Kidney (tissue), 14 donors: ENCODE measurements around the gene KRT33A. TPM values are rescaled to one million over a fixed set of nuclear protein-coding genes. Genes with fewer than 3 reads are reported as not detected.

ENCODE experiments used
- DNase-seq, 5 donors: peaks; one replicate each; pipeline ENCODE4 v3.0.0-alpha.2; 2013 to 2020
- FAIRE-seq: peaks from 2 replicates; lab custom pipeline; 2012; peaks lifted over from hg19 to GRCh38; lab: Jason Lieb, UNC
- H3K27ac ChIP-seq, 2 donors: one replicate each; pipeline ENCODE4 v1.7.0; 2013; ENCODE audit warnings: low read depth in 2 of 2, low read length in 2 of 2, inconsistent platforms in 1 of 2
- H3K27me3 ChIP-seq: one replicate; pipeline ENCODE4 v1.7.1; 2013; ENCODE audit warnings: low read length, inconsistent platforms; ENCODE audit not compliant: control insufficient read depth, insufficient read depth
- H3K36me3 ChIP-seq, 3 donors: one replicate each; pipeline versions ENCODE4 v1.7.0 to v1.7.1; 2013; ENCODE audit warnings: low read length in 3 of 3, control low read depth in 1 of 3, inconsistent platforms in 1 of 3; ENCODE audit not compliant: insufficient read depth in 3 of 3, control insufficient read depth in 2 of 3
- H3K4me1 ChIP-seq, 3 donors: one replicate each; pipeline versions ENCODE4 v1.7.0 to v1.7.1; 2013; ENCODE audit warnings: low read length in 3 of 3, inconsistent platforms in 1 of 3, low read depth in 1 of 3; ENCODE audit not compliant: control insufficient read depth in 2 of 3, insufficient read depth in 2 of 3
- H3K4me3 ChIP-seq, 3 donors: one replicate each; pipeline versions ENCODE4 v1.7.0 to v1.8.1; 2013; ENCODE audit warnings: low read length in 3 of 3, control low read depth in 1 of 3, inconsistent platforms in 1 of 3
- H3K9ac ChIP-seq, 3 donors: one replicate each; pipeline versions ENCODE4 v1.7.0 to v1.7.1; 2013; ENCODE audit warnings: low read length in 3 of 3, control low read depth in 1 of 3, inconsistent platforms in 1 of 3
- H3K9me3 ChIP-seq, 3 donors: one replicate each; pipeline versions ENCODE4 v1.7.0 to v1.7.1; 2013; ENCODE audit warnings: low read length in 3 of 3, control low read depth in 1 of 3, inconsistent platforms in 1 of 3; ENCODE audit not compliant: control insufficient read depth in 2 of 3, insufficient read depth in 1 of 3
- CTCF ChIP-seq: IDR thresholded peaks from 3 replicates; pipeline ENCODE4 v1.5.1; 2012; ENCODE audit warnings: mild to moderate bottlenecking, moderate library complexity, borderline replicate concordance; ENCODE audit not compliant: insufficient read depth; ENCODE audit errors: extremely low read depth
- intact Hi-C: fragments of 100-400 bp; cut with DNase I; formaldehyde crosslinking; loops from one replicate; pipeline ENCODE4 v1.11.1; 2022
- polyA plus RNA-seq: library from polyadenylated mRNA; stranded (reverse); fragments of 350-450 nt; fragmentation: Illumina TruSeq; extraction: RNeasy Lipid Tissue Mini Kit (QIAGEN cat#74804); gene quantifications from one replicate; pipeline ENCODE4 v1.2.3, GENCODE V29; 2014; ENCODE audit warnings: low read depth, low replicate concordance; ENCODE audit not compliant: insufficient read depth
- total RNA-seq: library from RNA; stranded (reverse); fragmentation: NEBNext Ultra II Directional; extraction: Animal tissue kit (Norgen Biotek cat#: 25700); gene quantifications from one replicate; pipeline ENCODE4 v1.2.1, GENCODE V29; 2021
- donor health status: control.
- donor health status: control.
- donor health status: control.
- donor health status: control.
- donor health status: control.
- donor health status: DM: yes; HTN: yes; CAD: no.
- donor health status: Normal renal cell carcinoma (clear cell type).

KRT33A gene
- total and polyA plus RNA-seq, 2 donors from 2014 or later = not detected

GRCh38 chr17:41392278-41392677 is 41.6 kb upstream of the KRT33A start:
- no peak for TF ChIP-seq CTCF
- DNase-seq (no peak), FAIRE-seq (no peak)
- Histone ChIP-seq H3K27me3 (no peaks in the 10 kb centered on the region), H3K9me3 (no peaks in the 10 kb centered on the region), H3K4me3 (no peak overlapping the region), H3K4me1 (peaks cover 0 to 3% (median 0%) of the 10 kb centered on the region in 3 donors), H3K27ac (no peak overlapping the region), H3K36me3 (no peaks in the 10 kb centered on the region), H3K9ac (no peak overlapping the region)
- intact Hi-C loops = no loop called here

- Histone ChIP-seq H3K36me3 (no peaks in the 10 kb centered on the region), H3K27me3 (no peaks in the 10 kb centered on the region), H3K27ac (no peak overlapping the region), H3K9me3 (no peaks in the 10 kb centered on the region), H3K4me3 (no peak overlapping the region), H3K9ac (no peak overlapping the region), H3K4me1 (peaks cover 0 to 3% (median 0%) of the 10 kb centered on the region in 3 donors)
- FAIRE-seq = no peak
- intact Hi-C loops = no loop called here
- TF ChIP-seq CTCF = no peak
- no peak for DNase-seq
Observed at GRCh38 chr17:41391535-41391934, 40.9 kb upstream of the KRT33A start.

- no peak overlapping the region for H3K9ac ChIP-seq
- no peaks in the 10 kb centered on the region for H3K27me3 ChIP-seq
- H3K4me3 ChIP-seq = no peak overlapping the region
- intact Hi-C loops = no loop called here
- H3K27ac ChIP-seq = no peak overlapping the region
- TF ChIP-seq CTCF = no peak
- peak in 3 of 5 donors; percentile 23 to 32 (median 31) for DNase-seq
- FAIRE-seq = no peak
- H3K36me3 ChIP-seq = no peaks in the 10 kb centered on the region
- H3K4me1 ChIP-seq = peaks cover 0 to 3% (median 0%) of the 10 kb centered on the region in 3 donors
- peaks cover 0 to 3% (median 0%) of the 10 kb centered on the region in 3 donors for H3K9me3 ChIP-seq
Observed at GRCh38 chr17:41390411-41390938, 39.8 kb upstream of the KRT33A start.

GRCh38 chr17:41387670-41388069 is 37.0 kb upstream of the KRT33A start:
- FAIRE-seq = no peak
- DNase-seq = no peak
- intact Hi-C loops = no loop called here
- H3K27ac ChIP-seq = no peak overlapping the region
- H3K9me3 ChIP-seq = peaks cover 0 to 3% (median 0%) of the 10 kb centered on the region in 3 donors
- H3K4me1 ChIP-seq = peaks cover 0 to under 1% (median 0%) of the 10 kb centered on the region in 3 donors
- H3K4me3 ChIP-seq = no peak overlapping the region
- H3K36me3 ChIP-seq = no peaks in the 10 kb centered on the region
- H3K27me3 ChIP-seq = no peaks in the 10 kb centered on the region
- TF ChIP-seq CTCF = no peak
- no peak overlapping the region for H3K9ac ChIP-seq
